ENCODE data around the gene NRARP.
"Not testable (repeated sequence)": the region's sequence is repeated elsewhere in the genome, so short reads cannot be mapped to it uniquely, and the experiment has no call there.

DNA sequence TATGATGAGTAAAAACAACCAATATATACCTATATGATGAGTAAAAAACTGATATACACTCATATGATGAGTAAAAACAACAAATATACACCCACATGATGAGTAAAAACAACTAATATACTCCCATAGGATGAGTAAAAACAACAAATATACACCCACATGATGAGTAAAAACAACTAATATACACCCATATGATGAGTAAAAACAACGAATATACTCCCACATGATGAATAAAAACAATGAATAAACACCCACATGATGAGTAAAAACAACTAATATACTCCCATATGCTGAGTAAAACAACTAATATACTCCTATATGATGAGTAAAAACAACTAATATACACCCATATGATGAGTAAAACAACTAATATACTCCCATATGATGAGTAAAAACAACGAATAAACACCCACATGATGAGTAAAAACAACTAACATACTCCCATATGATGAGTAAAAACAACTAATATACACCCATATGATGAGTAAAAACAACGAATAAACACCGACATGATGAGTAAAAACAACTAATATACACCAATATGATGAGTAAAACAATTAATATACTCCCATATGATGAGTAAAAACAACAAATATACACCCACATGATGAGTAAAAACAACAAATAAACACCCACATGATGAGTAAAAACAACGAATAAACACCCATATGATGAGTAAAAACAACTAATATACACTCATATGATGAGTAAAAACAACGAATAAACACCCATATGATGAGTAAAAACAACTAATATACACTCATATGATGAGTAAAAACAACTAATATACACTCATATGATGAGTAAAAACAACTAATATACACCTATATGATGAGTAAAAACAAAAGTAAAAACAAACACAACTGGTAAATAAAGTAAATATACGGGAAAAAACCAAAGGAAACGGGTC is 25.8 kb upstream of the NRARP start:
- not testable (repeated sequence) for TF ChIP-seq CTCF (IDR thresholded peaks at IDR 0.05; ENCODE audit: low read depth, low read length, missing input control); HNF4G (IDR thresholded peaks at IDR 0.05); JUND (IDR thresholded peaks at IDR 0.05); ZBTB33 (IDR thresholded peaks at IDR 0.05); GABPA (IDR thresholded peaks at IDR 0.05 in 1 of 2, conservative IDR thresholded peaks at IDR 0.05 in 1 of 2); ATF3 (IDR thresholded peaks at IDR 0.05); YY1 (IDR thresholded peaks at IDR 0.05); FOXA1 (IDR thresholded peaks at IDR 0.05); RAD21 (IDR thresholded peaks at IDR 0.05); EGR1 (IDR thresholded peaks at IDR 0.05; ENCODE audit: low read depth in 2 of 2); TAF1 (conservative IDR thresholded peaks at IDR 0.05); FOXA2 (IDR thresholded peaks at IDR 0.05)
- TF ChIP-seq, protein P1, sequence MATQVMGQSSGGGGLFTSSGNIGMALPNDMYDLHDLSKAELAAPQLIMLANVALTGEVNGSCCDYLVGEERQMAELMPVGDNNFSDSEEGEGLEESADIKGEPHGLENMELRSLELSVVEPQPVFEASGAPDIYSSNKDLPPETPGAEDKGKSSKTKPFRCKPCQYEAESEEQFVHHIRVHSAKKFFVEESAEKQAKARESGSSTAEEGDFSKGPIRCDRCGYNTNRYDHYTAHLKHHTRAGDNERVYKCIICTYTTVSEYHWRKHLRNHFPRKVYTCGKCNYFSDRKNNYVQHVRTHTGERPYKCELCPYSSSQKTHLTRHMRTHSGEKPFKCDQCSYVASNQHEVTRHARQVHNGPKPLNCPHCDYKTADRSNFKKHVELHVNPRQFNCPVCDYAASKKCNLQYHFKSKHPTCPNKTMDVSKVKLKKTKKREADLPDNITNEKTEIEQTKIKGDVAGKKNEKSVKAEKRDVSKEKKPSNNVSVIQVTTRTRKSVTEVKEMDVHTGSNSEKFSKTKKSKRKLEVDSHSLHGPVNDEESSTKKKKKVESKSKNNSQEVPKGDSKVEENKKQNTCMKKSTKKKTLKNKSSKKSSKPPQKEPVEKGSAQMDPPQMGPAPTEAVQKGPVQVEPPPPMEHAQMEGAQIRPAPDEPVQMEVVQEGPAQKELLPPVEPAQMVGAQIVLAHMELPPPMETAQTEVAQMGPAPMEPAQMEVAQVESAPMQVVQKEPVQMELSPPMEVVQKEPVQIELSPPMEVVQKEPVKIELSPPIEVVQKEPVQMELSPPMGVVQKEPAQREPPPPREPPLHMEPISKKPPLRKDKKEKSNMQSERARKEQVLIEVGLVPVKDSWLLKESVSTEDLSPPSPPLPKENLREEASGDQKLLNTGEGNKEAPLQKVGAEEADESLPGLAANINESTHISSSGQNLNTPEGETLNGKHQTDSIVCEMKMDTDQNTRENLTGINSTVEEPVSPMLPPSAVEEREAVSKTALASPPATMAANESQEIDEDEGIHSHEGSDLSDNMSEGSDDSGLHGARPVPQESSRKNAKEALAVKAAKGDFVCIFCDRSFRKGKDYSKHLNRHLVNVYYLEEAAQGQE (IDR thresholded peaks at IDR 0.05), result not testable (repeated sequence)
- TF ChIP-seq, protein P2, sequence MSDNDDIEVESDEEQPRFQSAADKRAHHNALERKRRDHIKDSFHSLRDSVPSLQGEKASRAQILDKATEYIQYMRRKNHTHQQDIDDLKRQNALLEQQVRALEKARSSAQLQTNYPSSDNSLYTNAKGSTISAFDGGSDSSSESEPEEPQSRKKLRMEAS (IDR thresholded peaks at IDR 0.05), result not testable (repeated sequence)

Measured in liver (tissue), 3 donors.